Brain pericyte (primary cell): ENCODE data around the gene LOXL3.
A peak's percentile ranks its signal among the peaks of the same experiment; 100 is the strongest.
"Not testable (repeated sequence)": the region's sequence is repeated elsewhere in the genome, so short reads cannot be mapped to it uniquely, and the experiment has no call there.

ENCODE experiments used
- DNase-seq: peaks from one replicate; pipeline ENCODE4 v3.0.0-alpha.2; 2012; ENCODE audit warnings: low read depth, low spot score

Gene LOXL3

GRCh38 chr2:74493546-74493945 lies 60.2 kb downstream of the LOXL3 start:
- no peak for DNase-seq

GRCh38 chr2:74491648-74492544 lies 61.8 kb downstream of the LOXL3 start:
- DNase-seq, result no peak

DNA sequence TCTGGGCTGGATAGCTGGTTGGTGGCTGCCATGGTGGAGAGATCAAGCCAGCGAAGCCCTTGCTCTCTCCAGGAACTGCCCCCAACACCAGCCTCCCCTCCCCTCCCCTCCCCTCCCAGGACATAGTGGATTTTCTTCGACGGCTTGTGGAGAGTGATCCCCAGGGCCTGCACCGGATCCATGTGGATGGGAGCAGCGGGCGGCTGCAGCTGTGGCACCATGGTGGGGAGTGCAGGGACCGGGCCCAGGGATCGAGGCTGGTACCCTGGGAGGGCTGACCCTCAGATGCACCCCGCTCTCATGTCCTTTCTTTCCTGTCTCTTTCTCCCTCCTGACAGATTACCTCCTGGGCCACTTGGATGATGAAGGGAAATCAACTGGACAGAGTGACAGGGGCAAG lies 63.8 kb downstream of the LOXL3 start:
- DNase-seq, result no peak

GRCh38 chr2:74488643-74489481 lies 64.9 kb downstream of the LOXL3 start:
- DNase-seq, result no peak

- DNase-seq, result no peak
These were observed 67.6 kb downstream of the LOXL3 start for GRCh38 chr2:74486141-74486540.

DNA sequence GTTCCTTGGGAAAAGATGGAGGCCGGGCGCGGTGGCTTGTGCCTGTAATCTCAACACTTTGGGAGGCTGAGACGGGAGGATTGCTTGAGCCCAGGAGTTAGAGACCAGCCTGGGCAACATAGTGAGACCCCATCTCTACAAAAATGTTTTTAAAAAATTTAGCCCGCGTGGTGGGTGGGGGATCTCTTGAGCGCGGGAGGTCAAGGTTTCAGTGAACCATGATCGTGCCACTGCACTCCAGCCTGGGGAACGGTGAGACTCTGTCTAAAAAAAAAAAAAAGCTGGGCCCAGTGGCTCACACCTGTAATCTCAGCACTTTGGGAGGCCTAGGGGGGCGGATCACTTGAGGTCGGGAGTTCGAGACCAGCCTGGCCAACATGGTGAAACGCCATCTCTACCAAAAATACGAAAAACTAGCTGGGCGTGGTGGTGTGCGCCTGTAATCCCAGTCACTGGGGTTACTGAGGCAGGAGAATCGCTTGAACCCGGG lies 70.0 kb downstream of the LOXL3 start:
- not testable (repeated sequence) for DNase-seq

- peak; percentile 85 for DNase-seq
These were observed 70.7 kb downstream of the LOXL3 start, which contains the start of the genes CCDC142 and TTC31 for GRCh38 chr2:74482801-74483674. TSS of gene CCDC142 (minus strand) at chr2:74482998. CDS start at chr2:74482837, 161 bp downstream. TSS of gene TTC31 (plus strand) at chr2:74483081. CDS start at chr2:74483096, 15 bp downstream.
